ENCODE data around the gene MPG. TPM values are rescaled to one million over a fixed set of nuclear protein-coding genes. Genes with fewer than 3 reads are reported as not detected.

Gene MPG
- total RNA-seq, 1 experiment from 2014 or later: 32.6 TPM

DNA sequence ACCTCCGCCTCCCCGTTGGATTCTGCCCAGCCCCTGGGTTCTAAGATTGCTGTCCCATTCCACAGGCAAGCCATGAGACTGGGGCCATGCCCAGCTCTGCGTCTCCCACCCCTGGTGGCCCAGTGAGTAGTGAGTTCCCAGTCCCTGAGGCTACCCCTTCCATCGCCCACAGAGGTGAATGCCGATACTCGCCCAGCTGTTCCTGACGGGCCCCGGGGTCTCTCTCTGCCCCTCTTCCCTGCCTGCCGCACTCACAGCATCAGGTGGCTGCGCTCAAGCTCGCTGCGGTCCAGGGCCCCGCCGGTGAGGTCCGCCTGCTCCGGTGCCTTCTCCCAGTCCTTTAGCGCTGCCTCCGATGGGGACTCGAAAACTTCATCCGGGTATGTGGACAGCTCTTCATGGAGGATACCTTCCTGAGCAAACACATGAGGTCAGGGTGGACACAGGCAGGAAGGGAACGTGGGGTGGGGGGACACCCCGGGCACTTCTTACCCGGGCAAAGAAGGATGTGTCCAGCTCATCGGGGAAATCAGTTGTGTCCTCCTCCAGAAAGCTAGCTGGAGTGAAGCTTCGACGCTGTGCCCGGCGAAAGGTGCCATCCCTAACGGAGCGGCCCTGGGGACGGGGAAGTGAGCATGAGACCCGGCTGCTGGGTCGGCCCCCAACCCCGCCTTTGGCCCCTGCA is 15.6 kb upstream of the MPG start:
- Histone ChIP-seq H3K36me3 (ENCODE audit: control insufficient read depth in 1 of 2, insufficient read depth in 2 of 2, low read length in 2 of 2) (no peaks in the 10 kb centered on the region; a peak in 1 of 4 replicates), H2AFZ (ENCODE audit: low read depth, low read length, poor library complexity, severe bottlenecking) (no peak overlapping the region), H4K20me1 (ENCODE audit: insufficient read depth) (no peaks in the 10 kb centered on the region), H3K9ac (ENCODE audit: low read length) (no peak overlapping the region), H3K27me3 (ENCODE audit: insufficient read depth, low read length) (no peaks in the 10 kb centered on the region), H3K4me1 (ENCODE audit: control insufficient read depth in 1 of 2, insufficient read depth in 2 of 2, low read length in 2 of 2) (peaks cover 0 to 3% of the 10 kb centered on the region in 2 experiments; a peak in 1 of 4 replicates), H3K9me3 (ENCODE audit: control insufficient read depth in 1 of 2, insufficient read depth in 1 of 2, low read depth in 1 of 2, low read length in 2 of 2) (no peaks in the 10 kb centered on the region), H3K9me2 (ENCODE audit: insufficient read depth) (no peaks in the 10 kb centered on the region), H3K4me2 (ENCODE audit: low read length) (no peak overlapping the region), H3K27ac (ENCODE audit: low read depth, low read length) (no peak overlapping the region), H3K4me3 (replicated peaks in 1 of 2; ENCODE audit: low read depth in 1 of 2, low read length in 2 of 2) (no peak overlapping the region), H3K79me2 (ENCODE audit: insufficient read depth, low read length) (no peaks in the 10 kb centered on the region)
- ChIA-PET CTCF (no interaction called here), RAD21 (ENCODE audit: low non-redundant PET in 1 of 2, low total read pairs in 2 of 2, uncharacterized antibody in 2 of 2, unreplicated experiment in 2 of 2) (no interaction called here), POLR2A (interaction anchor here (1.3 kb wide), 1 partner anchor 9 kb away, joined by 3 read pairs; the partner anchor contains the start of genes POLR3K and SNRNP25)
- no TSS peak for BruUV-seq (replicated peaks)
- no peak for DNase-seq (ENCODE audit: low read depth, low spot score)
- TF ChIP-seq EGR1 (IDR thresholded peaks at IDR 0.05; ENCODE audit: low read depth) (no peak), SRF (IDR thresholded peaks at IDR 0.05; ENCODE audit: low read depth) (no peak), SIN3A (IDR thresholded peaks at IDR 0.05; ENCODE audit: low read depth) (no peak), JUND (IDR thresholded peaks at IDR 0.05) (no peak), RAD21 (IDR thresholded peaks at IDR 0.05; ENCODE audit: low read depth) (no peak), POLR2AphosphoS5 (IDR thresholded peaks at IDR 0.05; ENCODE audit: low read depth, low read length) (no peak), EZH2phosphoT487 (IDR thresholded peaks at IDR 0.05; ENCODE audit: borderline replicate concordance) (no peak), TCF7L2 (IDR thresholded peaks at IDR 0.05; ENCODE audit: borderline replicate concordance, extremely low read depth, insufficient read depth, insufficient read length) (no peak), ZFX (IDR thresholded peaks at IDR 0.05) (no peak), EZH2 (IDR thresholded peaks at IDR 0.05) (no peak), CBX3 (IDR thresholded peaks at IDR 0.05; ENCODE audit: low read depth) (no peak), CEBPB (IDR thresholded peaks at IDR 0.05; ENCODE audit: low read depth) (no peak), FOSL1 (IDR thresholded peaks at IDR 0.05; ENCODE audit: low read depth) (no peak), ELF1 (IDR thresholded peaks at IDR 0.05; ENCODE audit: borderline replicate concordance, low read depth) (no peak), POLR2A (IDR thresholded peaks at IDR 0.05; ENCODE audit: borderline replicate concordance, extremely low read depth, insufficient read depth, insufficient read length) (no peak), SP1 (IDR thresholded peaks at IDR 0.05; ENCODE audit: low read depth) (no peak)
- TF ChIP-seq, protein P1, sequence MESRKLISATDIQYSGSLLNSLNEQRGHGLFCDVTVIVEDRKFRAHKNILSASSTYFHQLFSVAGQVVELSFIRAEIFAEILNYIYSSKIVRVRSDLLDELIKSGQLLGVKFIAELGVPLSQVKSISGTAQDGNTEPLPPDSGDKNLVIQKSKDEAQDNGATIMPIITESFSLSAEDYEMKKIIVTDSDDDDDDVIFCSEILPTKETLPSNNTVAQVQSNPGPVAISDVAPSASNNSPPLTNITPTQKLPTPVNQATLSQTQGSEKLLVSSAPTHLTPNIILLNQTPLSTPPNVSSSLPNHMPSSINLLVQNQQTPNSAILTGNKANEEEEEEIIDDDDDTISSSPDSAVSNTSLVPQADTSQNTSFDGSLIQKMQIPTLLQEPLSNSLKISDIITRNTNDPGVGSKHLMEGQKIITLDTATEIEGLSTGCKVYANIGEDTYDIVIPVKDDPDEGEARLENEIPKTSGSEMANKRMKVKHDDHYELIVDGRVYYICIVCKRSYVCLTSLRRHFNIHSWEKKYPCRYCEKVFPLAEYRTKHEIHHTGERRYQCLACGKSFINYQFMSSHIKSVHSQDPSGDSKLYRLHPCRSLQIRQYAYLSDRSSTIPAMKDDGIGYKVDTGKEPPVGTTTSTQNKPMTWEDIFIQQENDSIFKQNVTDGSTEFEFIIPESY (IDR thresholded peaks at IDR 0.05; ENCODE audit: extremely low read depth, insufficient replicate concordance, low read length): no peak
- TF ChIP-seq, protein P2, sequence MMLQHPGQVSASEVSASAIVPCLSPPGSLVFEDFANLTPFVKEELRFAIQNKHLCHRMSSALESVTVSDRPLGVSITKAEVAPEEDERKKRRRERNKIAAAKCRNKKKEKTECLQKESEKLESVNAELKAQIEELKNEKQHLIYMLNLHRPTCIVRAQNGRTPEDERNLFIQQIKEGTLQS (IDR thresholded peaks at IDR 0.05): no peak
- TF ChIP-seq, protein P3, sequence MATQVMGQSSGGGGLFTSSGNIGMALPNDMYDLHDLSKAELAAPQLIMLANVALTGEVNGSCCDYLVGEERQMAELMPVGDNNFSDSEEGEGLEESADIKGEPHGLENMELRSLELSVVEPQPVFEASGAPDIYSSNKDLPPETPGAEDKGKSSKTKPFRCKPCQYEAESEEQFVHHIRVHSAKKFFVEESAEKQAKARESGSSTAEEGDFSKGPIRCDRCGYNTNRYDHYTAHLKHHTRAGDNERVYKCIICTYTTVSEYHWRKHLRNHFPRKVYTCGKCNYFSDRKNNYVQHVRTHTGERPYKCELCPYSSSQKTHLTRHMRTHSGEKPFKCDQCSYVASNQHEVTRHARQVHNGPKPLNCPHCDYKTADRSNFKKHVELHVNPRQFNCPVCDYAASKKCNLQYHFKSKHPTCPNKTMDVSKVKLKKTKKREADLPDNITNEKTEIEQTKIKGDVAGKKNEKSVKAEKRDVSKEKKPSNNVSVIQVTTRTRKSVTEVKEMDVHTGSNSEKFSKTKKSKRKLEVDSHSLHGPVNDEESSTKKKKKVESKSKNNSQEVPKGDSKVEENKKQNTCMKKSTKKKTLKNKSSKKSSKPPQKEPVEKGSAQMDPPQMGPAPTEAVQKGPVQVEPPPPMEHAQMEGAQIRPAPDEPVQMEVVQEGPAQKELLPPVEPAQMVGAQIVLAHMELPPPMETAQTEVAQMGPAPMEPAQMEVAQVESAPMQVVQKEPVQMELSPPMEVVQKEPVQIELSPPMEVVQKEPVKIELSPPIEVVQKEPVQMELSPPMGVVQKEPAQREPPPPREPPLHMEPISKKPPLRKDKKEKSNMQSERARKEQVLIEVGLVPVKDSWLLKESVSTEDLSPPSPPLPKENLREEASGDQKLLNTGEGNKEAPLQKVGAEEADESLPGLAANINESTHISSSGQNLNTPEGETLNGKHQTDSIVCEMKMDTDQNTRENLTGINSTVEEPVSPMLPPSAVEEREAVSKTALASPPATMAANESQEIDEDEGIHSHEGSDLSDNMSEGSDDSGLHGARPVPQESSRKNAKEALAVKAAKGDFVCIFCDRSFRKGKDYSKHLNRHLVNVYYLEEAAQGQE (IDR thresholded peaks at IDR 0.05; ENCODE audit: low read depth): no peak
- intact Hi-C loops (cut with micrococcal nuclease): no loop called here
- no peak for ATAC-seq
